NK-92 treated with Interleukin-12 subunit alpha and Interleukin-12 subunit beta, amount 100 ng/mL, for 24 hours (cell line): ENCODE data around the gene TOMM40.
"Not testable (repeated sequence)": the region's sequence is repeated elsewhere in the genome, so short reads cannot be mapped to it uniquely, and the experiment has no call there.

ENCODE experiments used
- DNase-seq: peaks from one replicate; lab custom pipeline; 2025; lab: John Stamatoyannopoulos, UW

Gene TOMM40

DNA sequence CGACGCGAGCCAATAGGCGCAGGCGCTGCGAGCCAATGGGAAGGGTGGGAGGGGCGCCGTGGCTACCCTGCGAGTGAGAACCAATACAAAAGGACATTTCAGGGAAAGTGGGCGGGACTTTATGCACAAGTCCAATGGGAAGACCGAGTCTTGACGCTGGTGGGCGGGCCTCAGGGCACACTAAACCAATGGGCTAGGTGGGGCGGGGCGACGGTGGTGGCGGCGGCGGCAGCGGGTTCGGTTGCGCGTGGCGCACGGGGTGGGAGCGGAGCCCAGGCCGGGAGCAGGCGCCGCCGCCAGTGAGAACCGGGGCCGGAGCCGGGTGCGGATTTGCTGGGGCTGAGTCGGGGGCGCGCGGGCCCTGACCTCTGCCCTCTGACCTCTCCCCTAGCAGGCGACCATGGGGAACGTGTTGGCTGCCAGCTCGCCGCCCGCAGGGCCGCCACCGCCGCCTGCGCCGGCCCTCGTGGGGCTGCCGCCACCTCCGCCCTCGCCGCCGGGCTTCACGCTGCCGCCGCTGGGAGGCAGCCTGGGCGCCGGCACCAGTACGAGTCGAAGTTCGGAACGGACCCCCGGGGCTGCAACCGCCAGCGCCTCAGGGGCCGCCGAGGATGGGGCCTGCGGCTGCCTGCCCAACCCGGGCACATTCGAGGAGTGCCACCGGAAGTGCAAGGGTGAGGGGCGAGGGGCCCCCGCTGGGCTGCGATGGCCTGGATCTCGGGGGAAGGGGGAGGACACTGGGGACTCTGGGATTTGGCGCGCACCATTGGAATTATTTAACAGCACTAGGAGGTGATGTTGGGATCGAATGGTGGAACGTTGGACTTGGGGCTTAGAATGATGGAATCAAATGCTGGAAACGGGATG lies at the start of gene TOMM40:
TSS of gene TOMM40 (plus strand) at position 239 of the 867 bp plus-strand sequence. CDS start at position 401, 162 bp downstream.
- DNase-seq, result peak; percentile 51

DNA sequence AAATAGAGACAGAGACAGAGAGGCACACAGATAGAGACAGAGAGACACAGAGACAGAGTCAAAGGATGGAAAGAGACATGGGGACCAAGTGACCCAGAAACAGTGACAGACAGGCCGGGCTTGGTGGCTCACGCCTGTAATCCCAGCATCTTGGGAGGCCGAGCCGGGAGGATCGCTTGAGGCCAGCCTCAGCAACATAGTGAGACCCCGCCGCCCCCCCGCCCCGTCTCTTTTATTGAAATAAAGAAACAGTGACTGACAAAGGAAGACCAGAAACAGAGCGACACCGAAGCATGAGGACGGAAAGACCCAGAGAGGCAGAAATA lies 45.8 kb upstream of the TOMM40 start:
- DNase-seq, result no peak

DNA sequence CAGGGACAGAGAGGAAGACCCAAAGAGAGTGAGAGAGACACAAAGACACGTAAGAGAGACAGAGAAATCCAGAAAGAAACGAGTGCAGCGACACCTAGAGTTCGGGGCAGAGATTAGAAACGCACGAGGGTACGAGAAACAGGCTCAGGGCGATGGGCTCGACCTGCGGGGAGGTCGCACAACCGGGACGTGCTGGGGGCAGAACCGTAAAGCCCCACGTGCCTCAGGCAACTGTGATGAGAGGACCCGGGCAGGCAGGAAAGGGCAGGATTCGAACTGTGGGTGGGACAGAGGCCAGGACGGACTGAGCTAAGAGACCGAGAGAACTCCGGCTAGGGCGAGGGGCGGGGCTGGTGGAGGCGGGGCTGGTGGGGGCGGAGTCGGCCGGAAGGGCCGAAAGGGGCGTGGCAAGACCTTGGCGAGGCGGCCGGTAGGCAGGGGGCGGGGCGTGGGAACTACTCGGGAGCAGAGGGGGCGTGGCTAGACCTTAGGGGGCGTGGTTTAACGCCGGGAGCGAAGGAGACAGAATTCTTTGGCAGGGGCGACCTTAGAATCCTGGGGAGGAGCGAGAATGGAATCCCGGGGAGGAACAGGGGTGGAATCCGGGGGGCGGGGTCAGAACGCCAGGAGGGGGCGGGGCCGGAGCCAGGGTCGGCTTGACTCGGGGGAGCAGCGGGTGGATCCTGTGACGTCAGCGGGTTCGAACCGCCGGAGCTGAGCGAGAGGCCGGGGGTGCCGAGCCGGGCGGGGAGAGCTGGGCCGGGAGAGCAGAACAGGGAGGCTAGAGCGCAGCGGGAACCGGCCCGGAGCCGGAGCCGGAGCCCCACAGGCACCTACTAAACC lies 45.2 kb upstream of the TOMM40 start, which contains the start of gene NECTIN2:
TSS of gene NECTIN2 (plus strand) at position 686 of the 843 bp plus-strand sequence. CDS start 229 bp downstream, outside the sequence.
- peak; percentile 68 for DNase-seq

DNA sequence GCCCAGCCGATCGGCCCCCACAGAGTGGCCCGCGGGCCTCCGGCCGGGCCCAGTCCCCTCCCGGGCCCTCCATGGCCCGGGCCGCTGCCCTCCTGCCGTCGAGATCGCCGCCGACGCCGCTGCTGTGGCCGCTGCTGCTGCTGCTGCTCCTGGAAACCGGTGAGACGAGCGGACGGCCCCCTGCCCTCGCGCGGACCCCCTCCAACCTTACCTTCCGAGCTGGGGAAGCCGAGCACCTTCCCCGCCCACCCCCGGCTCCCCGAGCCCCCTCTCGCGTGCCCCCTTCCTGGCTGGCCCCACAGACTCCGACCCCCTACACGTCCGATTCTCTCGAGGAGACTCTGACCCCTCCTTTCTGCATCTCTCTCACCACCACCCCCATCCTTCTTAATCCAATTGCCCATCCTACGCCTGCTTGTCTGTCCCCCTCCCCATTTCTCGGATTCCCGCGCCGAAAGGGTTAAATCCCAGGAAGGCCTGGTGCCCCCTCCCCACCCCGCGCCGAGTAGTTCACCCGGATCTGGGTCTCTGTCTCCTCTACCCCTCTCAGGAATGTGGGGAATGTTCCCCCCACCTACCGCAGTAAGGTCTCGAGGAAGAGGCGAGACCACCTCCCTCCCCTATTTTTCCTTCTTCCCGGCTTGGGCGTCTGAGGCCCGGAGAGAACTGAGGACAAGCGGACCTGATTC lies 44.5 kb upstream of the TOMM40 start:
- DNase-seq, result no peak

DNA sequence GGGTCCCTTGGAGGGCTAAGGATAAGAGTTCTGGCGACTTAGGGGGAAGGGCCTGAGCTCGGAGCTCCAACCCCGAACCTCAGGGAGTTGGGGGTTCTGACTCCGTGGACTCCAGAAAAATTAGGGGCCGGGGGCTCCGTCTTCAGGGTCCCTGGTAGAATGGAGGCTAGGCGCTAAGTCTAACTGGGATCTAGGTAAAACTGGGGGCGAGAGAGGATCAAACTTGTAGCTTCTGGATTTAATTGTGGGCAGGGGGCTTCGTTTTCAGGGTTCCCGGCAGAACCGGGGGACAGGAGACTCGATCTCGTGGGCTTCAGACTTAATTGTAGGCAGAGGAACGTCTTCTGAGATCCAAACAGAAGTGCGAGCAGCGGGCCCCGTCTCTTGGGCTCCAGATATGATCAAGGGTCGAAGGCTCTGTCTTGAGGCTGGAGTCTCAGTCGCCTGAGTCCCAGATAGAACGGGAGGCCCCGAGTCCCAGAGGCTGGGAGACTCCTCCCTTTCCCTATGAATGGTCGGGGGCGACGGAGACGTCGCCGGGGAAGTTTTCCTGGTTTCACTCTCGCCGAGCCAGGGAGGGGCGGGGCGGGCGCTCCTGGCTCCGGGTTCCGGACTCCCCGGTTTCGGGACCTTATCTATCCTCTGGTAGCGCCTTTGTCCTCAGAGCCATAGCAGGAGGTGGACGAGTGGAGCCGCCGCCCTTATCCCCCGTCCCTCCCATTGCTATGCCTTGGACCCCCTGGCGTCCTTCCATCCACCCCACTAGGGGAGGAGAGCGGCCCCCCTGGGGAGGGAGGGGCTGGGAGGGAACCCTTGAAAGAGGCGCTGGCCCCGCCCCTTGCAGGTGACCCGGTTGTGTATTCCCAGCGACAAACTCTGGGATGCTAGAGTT lies 43.7 kb upstream of the TOMM40 start:
- DNase-seq, result no peak

DNA sequence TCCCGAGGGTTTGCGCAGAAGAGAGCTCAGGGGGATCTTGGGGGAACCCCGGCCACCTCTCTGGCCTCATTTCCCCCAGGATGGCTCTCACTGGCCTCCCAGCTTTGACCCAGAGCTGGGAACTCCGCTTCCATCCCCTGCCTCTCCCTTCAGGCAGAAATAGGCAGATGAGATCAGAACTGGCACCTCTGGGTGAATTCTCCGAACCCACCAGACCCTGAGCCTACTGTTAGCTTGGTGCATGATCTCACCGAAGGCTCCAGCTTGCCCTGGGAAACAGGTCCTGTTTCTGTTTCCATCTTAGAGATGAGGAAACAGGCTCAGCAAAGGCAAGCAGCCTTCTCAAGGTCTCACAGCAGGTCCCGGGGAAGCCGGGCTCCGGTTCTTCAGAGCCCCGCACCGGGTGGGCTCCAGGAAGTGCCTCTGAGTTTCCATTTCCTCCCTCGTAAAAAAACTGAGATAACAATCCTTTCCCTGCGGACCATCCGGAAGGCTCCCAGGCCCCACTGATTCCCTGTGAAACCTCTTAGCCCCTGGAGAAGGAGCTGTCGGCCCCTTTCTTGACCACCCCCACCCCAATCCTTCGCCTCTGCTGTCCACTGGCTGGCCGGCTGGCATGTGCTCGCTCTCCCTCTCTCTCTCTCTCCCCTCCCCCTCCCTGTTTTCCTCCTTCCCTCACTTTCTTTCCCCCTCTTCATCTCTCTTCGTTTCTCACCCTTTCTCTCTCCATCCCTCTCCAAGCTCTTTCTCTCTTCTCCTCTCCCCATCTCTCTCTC lies 42.8 kb upstream of the TOMM40 start:
- no peak for DNase-seq

DNA sequence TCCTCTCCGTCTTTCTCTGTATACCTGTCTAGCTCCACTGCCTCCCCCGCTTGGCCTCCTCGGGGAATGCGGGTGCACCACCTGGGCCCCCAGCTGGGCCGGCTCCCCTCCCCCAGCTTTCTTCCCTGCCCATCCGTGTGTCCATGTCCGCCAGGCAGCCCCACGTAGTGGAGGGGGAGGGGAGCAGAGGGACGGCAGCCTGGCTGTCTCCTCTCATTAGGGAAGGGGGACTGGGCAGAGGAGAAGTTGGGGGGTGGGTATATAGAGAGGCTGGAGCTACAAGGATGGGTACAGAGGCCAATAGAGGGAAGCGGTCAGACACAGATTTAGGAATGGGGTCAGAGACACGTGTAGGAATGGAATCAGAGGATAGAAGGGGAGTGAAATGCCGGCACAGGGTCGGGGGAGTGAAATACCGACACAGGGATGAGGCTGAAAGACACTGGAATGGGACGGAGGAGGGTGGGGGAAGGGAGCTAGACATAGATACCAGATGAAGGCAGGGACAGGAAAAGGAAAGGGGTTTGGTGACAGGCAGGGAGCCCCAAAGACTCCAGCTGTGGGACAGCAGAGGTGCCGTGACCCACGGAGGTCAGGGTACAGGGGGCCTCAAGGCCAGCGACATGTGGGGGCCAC lies 42.1 kb upstream of the TOMM40 start:
- DNase-seq, result no peak

DNA sequence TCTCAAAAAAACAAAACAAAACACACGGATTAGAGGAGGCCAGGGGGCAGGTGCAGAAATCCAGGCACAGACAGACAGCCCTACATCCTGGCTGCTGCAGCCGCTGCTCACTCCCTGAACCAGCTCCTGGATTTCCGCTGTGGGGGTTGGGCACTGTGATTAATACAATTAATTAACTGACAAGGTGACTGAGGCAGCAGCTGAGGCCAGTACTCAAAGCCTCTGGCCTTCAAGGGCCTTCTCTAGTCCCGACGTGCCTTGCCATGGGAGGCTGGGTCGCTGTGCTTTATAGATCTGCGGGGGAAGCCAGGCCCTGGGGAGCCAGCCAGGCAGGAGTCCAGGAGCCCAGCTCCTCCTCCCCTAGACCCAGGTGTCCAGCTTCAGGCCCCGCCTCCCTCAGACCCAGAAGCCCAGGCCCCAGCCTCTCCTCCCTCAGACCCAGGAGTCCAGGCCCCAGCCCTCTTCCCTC lies 40.4 kb upstream of the TOMM40 start:
- DNase-seq, result no peak

DNA sequence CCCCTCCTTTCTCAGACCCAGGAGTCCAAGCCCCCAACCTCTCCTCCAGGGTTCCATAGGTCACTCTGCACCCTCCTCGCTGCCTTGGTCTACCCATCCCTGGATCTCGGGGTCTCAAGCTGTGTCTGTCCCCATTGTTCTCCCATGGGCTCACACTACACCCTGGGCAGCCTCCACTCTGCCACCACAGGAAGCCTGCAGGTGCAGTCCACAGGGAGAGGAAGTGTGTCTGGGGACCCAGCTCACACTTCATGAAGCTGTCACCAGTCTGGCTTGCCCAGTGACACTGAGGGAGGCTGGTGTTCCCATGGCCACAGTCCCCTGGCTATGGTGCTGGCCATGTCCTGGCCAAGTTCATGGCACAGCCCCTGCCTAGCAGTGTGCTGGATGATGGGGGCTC lies 39.6 kb upstream of the TOMM40 start:
- DNase-seq, result no peak

DNA sequence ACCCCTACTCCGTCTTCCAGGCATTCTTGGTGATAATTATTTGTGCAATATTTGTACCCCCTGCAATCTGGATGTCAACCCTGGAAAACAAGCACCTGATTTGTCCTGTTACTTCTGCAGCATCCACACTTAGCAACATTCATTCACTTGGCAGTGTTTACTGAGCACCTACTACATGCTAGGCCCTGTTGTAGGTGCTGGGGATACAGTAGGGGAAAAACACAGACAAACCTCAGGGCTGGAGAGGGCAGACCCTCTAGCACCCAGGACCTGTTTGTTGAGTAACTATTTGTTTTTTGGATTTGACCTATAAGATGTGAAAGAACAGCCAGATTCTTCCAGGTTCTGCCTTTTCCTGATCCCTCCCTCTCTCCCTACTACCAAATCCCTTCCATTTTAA lies 35.4 kb upstream of the TOMM40 start:
- DNase-seq, result no peak

DNA sequence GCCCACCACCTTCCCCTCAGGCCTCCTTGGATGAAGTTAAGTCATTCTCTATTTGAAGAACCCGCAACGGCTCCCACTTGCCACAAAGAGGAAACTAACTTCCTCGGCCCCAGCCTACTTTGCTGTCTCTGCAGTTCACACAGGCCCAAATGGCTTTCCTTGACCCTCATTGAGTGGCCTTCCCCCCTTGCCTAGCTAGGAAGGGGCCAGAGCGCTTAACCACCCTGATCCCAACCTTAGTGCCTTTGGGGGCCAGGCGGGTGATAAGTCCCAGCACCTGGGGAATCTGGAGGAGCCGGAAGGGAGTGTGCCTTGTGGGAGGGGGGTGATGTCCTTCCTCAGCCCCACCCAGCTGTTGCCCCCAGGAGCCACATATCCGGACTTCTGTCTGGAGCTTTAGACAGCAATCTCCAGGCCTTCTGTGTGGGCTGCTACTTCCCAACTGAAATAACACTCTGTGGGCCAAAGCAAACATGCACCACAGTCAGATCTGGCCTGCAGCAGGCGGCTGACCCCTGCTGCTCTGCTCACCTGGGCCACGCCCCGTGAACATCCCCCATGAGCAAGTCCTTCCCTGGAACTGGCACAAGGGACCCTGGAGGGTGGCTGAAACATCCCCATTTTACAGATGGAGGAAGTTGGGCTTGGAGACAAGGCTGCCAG lies 34.5 kb upstream of the TOMM40 start:
- DNase-seq, result no peak

DNA sequence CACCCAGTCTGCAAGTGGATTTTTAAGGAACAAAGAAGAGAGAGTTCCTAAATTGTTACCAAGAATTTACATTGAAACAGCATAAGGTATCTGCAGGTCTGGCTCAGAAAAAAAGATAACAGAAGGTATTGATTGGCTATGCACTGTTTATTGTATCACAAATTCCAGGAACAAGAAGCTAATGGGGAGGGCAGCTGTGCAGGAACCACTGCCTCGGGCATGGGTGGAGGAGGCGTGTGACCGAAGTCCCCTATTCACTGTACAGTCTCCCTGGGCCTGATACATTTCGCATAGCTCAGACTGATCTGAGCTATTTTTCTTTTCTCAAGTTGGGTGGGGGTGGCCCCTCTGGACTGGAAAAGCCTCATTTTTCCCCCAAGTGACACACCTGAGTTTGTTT lies 33.2 kb upstream of the TOMM40 start:
- DNase-seq, result no peak

DNA sequence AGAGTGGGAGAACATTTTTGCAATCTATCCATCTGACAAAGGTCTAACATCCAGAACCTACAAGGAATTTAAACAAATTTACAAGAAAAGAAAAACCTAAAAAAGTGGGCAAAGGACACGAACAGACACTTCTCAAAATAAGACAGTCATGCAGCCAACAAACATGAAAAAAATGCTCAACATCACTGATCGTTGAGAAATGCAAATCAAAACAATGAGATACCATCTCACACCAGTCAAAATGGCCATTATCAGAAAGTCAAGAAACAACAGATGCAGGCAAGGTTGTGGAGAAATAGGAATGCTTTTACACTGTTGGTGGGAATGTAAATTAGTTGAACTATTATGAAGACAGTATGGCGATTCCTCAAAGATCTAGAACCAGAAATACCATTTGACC lies 29.5 kb upstream of the TOMM40 start:
- not testable (repeated sequence) for DNase-seq

DNA sequence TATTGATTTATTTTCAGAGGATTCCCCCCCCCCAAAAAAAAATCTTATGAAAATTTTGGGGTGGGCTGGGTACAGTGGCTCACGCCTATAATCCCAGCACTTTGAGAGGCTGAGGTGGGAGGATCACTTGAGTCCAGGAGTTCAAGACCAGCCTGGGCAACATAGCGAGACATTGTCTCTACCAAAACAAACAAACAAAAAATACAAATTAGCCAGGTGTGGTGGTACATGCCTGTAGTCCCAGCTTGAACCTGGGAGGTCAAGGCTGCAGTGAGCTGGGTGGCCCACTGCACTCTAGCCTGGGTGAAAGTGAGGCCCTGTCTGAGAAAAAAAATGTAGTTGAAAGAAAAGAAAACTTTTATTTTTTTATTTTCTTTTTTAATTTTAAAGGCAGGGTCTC lies 27.1 kb upstream of the TOMM40 start:
- no peak for DNase-seq

DNA sequence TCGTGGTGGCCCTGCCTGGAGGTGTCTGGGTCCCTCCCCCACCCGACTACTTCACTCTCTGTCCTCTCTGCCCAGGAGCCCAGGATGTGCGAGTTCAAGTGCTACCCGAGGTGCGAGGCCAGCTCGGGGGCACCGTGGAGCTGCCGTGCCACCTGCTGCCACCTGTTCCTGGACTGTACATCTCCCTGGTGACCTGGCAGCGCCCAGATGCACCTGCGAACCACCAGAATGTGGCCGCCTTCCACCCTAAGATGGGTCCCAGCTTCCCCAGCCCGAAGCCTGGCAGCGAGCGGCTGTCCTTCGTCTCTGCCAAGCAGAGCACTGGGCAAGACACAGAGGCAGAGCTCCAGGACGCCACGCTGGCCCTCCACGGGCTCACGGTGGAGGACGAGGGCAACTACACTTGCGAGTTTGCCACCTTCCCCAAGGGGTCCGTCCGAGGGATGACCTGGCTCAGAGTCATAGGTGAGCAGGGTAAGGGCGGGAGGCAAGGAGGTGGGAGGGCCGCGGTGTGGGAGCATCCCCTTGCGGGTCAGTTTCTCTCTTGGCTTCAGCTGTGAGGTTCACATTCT lies 25.8 kb upstream of the TOMM40 start:
- no peak for DNase-seq

DNA sequence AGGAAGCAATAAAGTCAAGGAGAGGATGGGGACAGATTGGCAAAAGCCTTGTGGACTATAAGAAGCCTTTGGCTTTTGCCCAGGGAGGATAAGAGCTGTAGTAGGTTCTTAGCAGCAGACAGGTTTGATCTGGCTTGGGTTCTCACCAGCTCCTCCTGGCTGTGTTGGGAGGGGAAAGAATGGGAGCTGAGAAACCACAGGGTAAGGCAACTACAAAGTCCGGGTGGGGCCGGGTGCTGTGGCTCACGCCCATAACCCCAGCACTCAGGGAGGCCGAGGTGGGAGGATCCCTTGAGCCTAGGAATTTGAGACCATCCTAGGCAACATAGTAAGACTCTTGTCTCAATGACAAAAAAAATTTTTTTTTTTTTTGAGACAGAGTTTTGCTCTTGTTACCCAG lies 24.4 kb upstream of the TOMM40 start:
- DNase-seq, result no peak

DNA sequence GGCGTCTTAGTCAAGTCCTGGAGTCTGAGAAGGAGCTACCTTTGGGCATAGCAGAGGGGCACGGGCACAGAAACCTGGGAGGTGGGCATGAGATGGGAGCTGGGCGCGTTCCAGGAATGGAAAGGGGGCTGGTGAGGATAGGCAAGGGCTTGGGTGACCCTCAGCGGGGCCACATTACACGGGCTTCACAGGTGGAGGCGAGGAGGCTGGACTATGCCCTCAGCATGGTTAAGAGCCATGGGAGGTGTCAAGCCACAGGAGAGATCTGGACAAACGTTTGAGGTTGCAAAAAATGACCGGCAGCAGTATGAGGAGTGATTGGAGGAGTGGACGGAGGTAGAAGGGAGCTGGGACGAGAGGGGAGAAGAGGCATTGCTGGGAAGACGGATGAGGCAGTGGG lies 23.5 kb upstream of the TOMM40 start:
- no peak for DNase-seq

DNA sequence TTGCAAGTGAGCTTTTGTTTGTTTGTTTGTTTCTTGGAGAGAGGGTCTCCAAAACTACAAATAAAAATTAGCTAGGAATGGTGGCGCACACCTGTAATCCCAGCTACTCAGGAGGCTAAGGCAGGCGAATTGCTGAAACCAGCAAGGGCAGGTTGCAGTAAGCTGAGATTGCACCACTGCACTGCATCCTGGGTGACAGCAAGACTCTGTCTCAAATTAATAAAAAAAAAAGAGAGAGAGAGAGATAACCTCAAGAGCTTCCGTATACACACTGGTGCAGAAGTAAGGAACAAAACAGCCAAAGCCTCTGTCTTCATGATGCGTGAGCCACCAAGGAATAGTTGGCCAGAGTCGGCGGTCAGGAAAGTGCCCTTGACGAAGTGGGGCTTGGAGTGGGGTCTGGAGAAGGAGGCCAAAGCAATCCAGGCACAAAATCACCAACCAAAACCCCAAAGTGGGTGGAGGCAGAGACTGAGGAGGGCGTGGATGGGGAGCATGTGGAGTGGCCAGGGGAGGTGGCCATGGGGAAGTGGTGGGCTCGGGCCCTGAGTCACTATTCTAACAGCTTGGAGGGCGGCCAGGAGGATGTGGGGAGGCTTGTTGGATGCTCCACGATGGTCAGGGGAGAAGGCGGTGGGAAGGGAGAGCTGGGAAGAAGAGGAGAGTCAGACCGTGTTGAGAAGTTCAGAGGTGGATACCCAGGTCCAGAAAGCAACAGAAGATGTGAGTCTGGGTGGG lies 21.2 kb upstream of the TOMM40 start:
- no peak for DNase-seq
